H1 (cell line): Measurements from ENCODE around the gene CD96. TPM values are rescaled to one million over a fixed set of nuclear protein-coding genes. Genes with fewer than 3 reads are reported as not detected.

ENCODE experiments used
- CTCF ChIA-PET: fragments of 300-600 bp; sonication (Branson Sonifier 250); formaldehyde crosslinking; loops from one replicate; lab custom pipeline; 2021; ENCODE audit not compliant: partially characterized antibody; lab: Charles Lee
- POLR2A ChIA-PET: fragments of 300-600 bp; sonication (Branson Sonifier 250); formaldehyde crosslinking; loops from one replicate; lab custom pipeline; 2021; ENCODE audit warnings: inconsistent platforms; ENCODE audit not compliant: partially characterized antibody; lab: Charles Lee
- DNase-seq, 2 experiments: peaks; one replicate each; pipeline versions ENCODE4 v3.0.0 to v3.0.0-alpha.2; 2010 to 2022; ENCODE audit warnings: low spot score in 2 of 2, low read depth in 1 of 2, mixed read lengths in 1 of 2
- FAIRE-seq: peaks from 2 replicates; lab custom pipeline; 2011; peaks lifted over from hg19 to GRCh38; lab: Jason Lieb, UNC
- H2AFZ ChIP-seq: 2 replicates; pipeline ENCODE4 v1.8.1; 2012; ENCODE audit warnings: low read length, inconsistent platforms
- H2AK5ac ChIP-seq: 2 replicates; pipeline ENCODE4 v1.6.1; 2013; ENCODE audit warnings: low read depth, low read length
- H2BK120ac ChIP-seq: replicated peaks from 2 replicates; pipeline ENCODE3; 2013; ENCODE audit warnings: low read depth, low read length, inconsistent platforms
- H2BK12ac ChIP-seq: 2 replicates; pipeline ENCODE4 v1.6.1; 2013; ENCODE audit warnings: low read depth, low read length
- H2BK15ac ChIP-seq: 2 replicates; pipeline ENCODE4 v1.6.1; 2013; ENCODE audit warnings: low read length
- H2BK20ac ChIP-seq: 2 replicates; pipeline ENCODE4 v1.6.1; 2013; ENCODE audit warnings: low read length
- H2BK5ac ChIP-seq: 2 replicates; pipeline ENCODE4 v1.6.1; 2013; ENCODE audit warnings: low read depth, low read length
- H3K14ac ChIP-seq: 2 replicates; pipeline ENCODE4 v1.6.1; 2013; ENCODE audit warnings: inconsistent platforms; ENCODE audit not compliant: insufficient read length
- H3K18ac ChIP-seq: 2 replicates; pipeline ENCODE4 v1.6.1; 2013; ENCODE audit warnings: low read length; ENCODE audit errors: extremely low read depth
- H3K23ac ChIP-seq: 2 replicates; pipeline ENCODE4 v1.6.1; 2013; ENCODE audit warnings: inconsistent platforms; ENCODE audit not compliant: insufficient read length
- H3K23me2 ChIP-seq: 2 replicates; pipeline ENCODE4 v1.6.1; 2013; ENCODE audit warnings: low read depth, low read length
- H3K27ac ChIP-seq: 2 replicates; pipeline ENCODE4 v1.6.1; 2011; ENCODE audit warnings: low read depth, low read length, inconsistent platforms
- H3K27me3 ChIP-seq, 4 experiments: replicated peaks in 1 of 4; 1 replicate in 1 of 4; 2 replicates in 3 of 4; pipeline versions ENCODE4 v1.6.1 to v1.8.1; 2011 to 2013; ENCODE audit warnings: low read length in 3 of 4, mild to moderate bottlenecking in 3 of 4, inconsistent platforms in 2 of 4, mixed read lengths in 2 of 4, moderate library complexity in 1 of 4; ENCODE audit not compliant: control insufficient read depth in 3 of 4, insufficient read depth in 3 of 4; ENCODE audit errors: extremely low read depth in 1 of 4
- H3K36me3 ChIP-seq, 4 experiments: 2 replicates each; pipeline versions ENCODE4 v1.6.1 to v1.8.1; 2011 to 2013; ENCODE audit warnings: mild to moderate bottlenecking in 4 of 4, low read length in 3 of 4, moderate library complexity in 2 of 4, control low read depth in 1 of 4, inconsistent platforms in 1 of 4; ENCODE audit not compliant: insufficient read depth in 4 of 4, control insufficient read depth in 2 of 4
- H3K4ac ChIP-seq: replicated peaks from 2 replicates; pipeline ENCODE3; 2013; ENCODE audit warnings: low read length, low read depth, mixed read lengths, inconsistent platforms; ENCODE audit not compliant: insufficient read length
- H3K4me1 ChIP-seq, 4 experiments: replicated peaks in 1 of 4; 1 replicate in 1 of 4; 2 replicates in 3 of 4; pipeline versions ENCODE4 v1.6.1 to v1.8.1; 2011 to 2013; ENCODE audit warnings: low read length in 3 of 4, inconsistent platforms in 2 of 4, mixed read lengths in 1 of 4; ENCODE audit not compliant: insufficient read depth in 4 of 4, control insufficient read depth in 3 of 4
- H3K4me2 ChIP-seq, 2 experiments: 2 replicates each; pipeline versions ENCODE4 v1.6.1 to v1.8.1; 2011 to 2013; ENCODE audit warnings: low read depth in 2 of 2, low read length in 2 of 2, control low read depth in 1 of 2, inconsistent platforms in 1 of 2, mild to moderate bottlenecking in 1 of 2; ENCODE audit not compliant: insufficient read depth in 1 of 2
- H3K4me3 ChIP-seq, 4 experiments: fragments of 200-600, 300-600 bp in 1 of 4; sonication (generic), shearing (Covaris generic), sonication (Bioruptor Twin) in 1 of 4; 2 replicates each; pipeline versions ENCODE4 v1.5.1 to v1.8.1; 2011 to 2016; ENCODE audit warnings: low read length in 4 of 4, low read depth in 3 of 4, control low read depth in 2 of 4, inconsistent platforms in 2 of 4, mild to moderate bottlenecking in 2 of 4, mixed read lengths in 1 of 4, moderate library complexity in 1 of 4; ENCODE audit not compliant: insufficient read depth in 2 of 4; ENCODE audit errors: extremely low read depth in 1 of 4
- H3K56ac ChIP-seq: replicated peaks from 2 replicates; pipeline ENCODE3; 2013; ENCODE audit warnings: low read depth, mild to moderate bottlenecking, mixed read lengths, low read length, inconsistent platforms; ENCODE audit not compliant: insufficient read length
- H3K79me1 ChIP-seq: 2 replicates; pipeline ENCODE4 v1.6.1; 2013; ENCODE audit warnings: low read depth, low read length, control low read depth
- H3K79me2 ChIP-seq, 2 experiments: 2 replicates each; pipeline versions ENCODE4 v1.6.1 to v1.8.1; 2012 to 2013; ENCODE audit warnings: low read length in 2 of 2, mild to moderate bottlenecking in 2 of 2, inconsistent platforms in 1 of 2; ENCODE audit not compliant: insufficient read depth in 2 of 2, control insufficient read depth in 1 of 2
- H3K9ac ChIP-seq, 4 experiments: replicated peaks in 1 of 4; 1 replicate in 1 of 4; 2 replicates in 3 of 4; pipeline versions ENCODE4 v1.6.1 to v1.8.1; 2011 to 2013; ENCODE audit warnings: low read depth in 3 of 4, low read length in 3 of 4, control low read depth in 2 of 4, mild to moderate bottlenecking in 2 of 4, moderate library complexity in 2 of 4, inconsistent platforms in 1 of 4; ENCODE audit errors: extremely low read depth in 1 of 4
- H3K9me3 ChIP-seq, 2 experiments: 2 replicates each; pipeline versions ENCODE4 v1.6.1 to v1.8.1; 2012 to 2013; ENCODE audit warnings: mild to moderate bottlenecking in 2 of 2, moderate library complexity in 2 of 2, control low read depth in 1 of 2, inconsistent platforms in 1 of 2, low read depth in 1 of 2, low read length in 1 of 2, mixed read lengths in 1 of 2; ENCODE audit not compliant: insufficient read depth in 2 of 2
- H4K20me1 ChIP-seq, 2 experiments: replicated peaks in 1 of 2; 2 replicates each; pipeline versions ENCODE3 to v1.8.1; 2011 to 2013; ENCODE audit warnings: inconsistent platforms in 2 of 2, low read length in 2 of 2, mild to moderate bottlenecking in 1 of 2; ENCODE audit not compliant: insufficient read depth in 2 of 2, control insufficient read depth in 1 of 2
- H4K5ac ChIP-seq: 2 replicates; pipeline ENCODE4 v1.6.1; 2013; ENCODE audit warnings: low read length, low read depth, mixed read lengths, inconsistent platforms; ENCODE audit not compliant: insufficient read length
- H4K8ac ChIP-seq: 2 replicates; pipeline ENCODE4 v1.8.0; 2013; ENCODE audit warnings: mild to moderate bottlenecking, moderate library complexity, low read length, inconsistent platforms; ENCODE audit not compliant: insufficient read depth; ENCODE audit errors: extremely low read depth
- H4K91ac ChIP-seq: replicated peaks from 2 replicates; pipeline ENCODE3; 2013; ENCODE audit warnings: low read length, mixed read lengths, inconsistent platforms; ENCODE audit not compliant: insufficient read length
- BRCA1 ChIP-seq: IDR thresholded peaks from 2 replicates; pipeline ENCODE4 v1.6.1; 2012; ENCODE audit warnings: low read depth, low read length, improper control_type of control experiment
- CBX5 ChIP-seq: fragments of 300-800, 300-1000 bp; sonication (generic); IDR thresholded peaks from 2 replicates; pipeline ENCODE4 v1.7.1; 2016; ENCODE audit warnings: antibody characterized with exemption, low read length, low read depth
- CHD2 ChIP-seq: IDR thresholded peaks from 2 replicates; pipeline ENCODE4 v1.6.1; 2012; ENCODE audit warnings: low read length, improper control_type of control experiment
- CTBP2 ChIP-seq: IDR thresholded peaks from 2 replicates; pipeline ENCODE4 v1.7.0; 2011; ENCODE audit warnings: borderline replicate concordance, mild to moderate bottlenecking, moderate library complexity, mixed read lengths, low read length; ENCODE audit not compliant: insufficient read depth, insufficient read length
- EZH2 ChIP-seq: fragments of 200-600 bp; sonication (generic); IDR thresholded peaks from 2 replicates; pipeline ENCODE4 v1.7.1; 2012; ENCODE audit warnings: low read depth, mild to moderate bottlenecking, moderate library complexity, low read length, inconsistent platforms; ENCODE audit not compliant: severe bottlenecking
- GABPA ChIP-seq: IDR thresholded peaks from 2 replicates; pipeline ENCODE4 v1.6.1; 2011; ENCODE audit warnings: mild to moderate bottlenecking, low read length, moderate library complexity, borderline replicate concordance; ENCODE audit not compliant: insufficient read depth
- HDAC6 ChIP-seq: IDR thresholded peaks from one replicate; pipeline ENCODE4 v1.7.1; 2012; ENCODE audit warnings: low read depth, mild to moderate bottlenecking, inconsistent platforms, low read length, moderate library complexity
- KDM5A ChIP-seq: fragments of 200-600 bp; IDR thresholded peaks from 2 replicates; pipeline ENCODE4 v1.7.1; 2012; ENCODE audit warnings: mild to moderate bottlenecking, low read length, inconsistent platforms, mixed read lengths
- PHF8 ChIP-seq: fragments of 200-600 bp; sonication (generic); conservative IDR thresholded peaks from 2 replicates; pipeline ENCODE4 v1.7.1; 2012; ENCODE audit warnings: low read depth, mild to moderate bottlenecking, inconsistent platforms, low read length, moderate library complexity
- RFX5 ChIP-seq: IDR thresholded peaks from 2 replicates; pipeline ENCODE4 v1.6.1; 2011; ENCODE audit warnings: low read depth, low read length, improper control_type of control experiment, borderline replicate concordance
- RXRA ChIP-seq: IDR thresholded peaks from 2 replicates; pipeline ENCODE4 v1.6.1; 2011; ENCODE audit warnings: low read depth, mild to moderate bottlenecking, low read length, moderate library complexity; ENCODE audit not compliant: insufficient read depth
- SP2 ChIP-seq: IDR thresholded peaks from 2 replicates; pipeline ENCODE4 v1.6.1; 2012; ENCODE audit warnings: mild to moderate bottlenecking, low read length, inconsistent platforms
- TCF12 ChIP-seq: IDR thresholded peaks from 2 replicates; pipeline ENCODE4 v1.6.1; 2011; ENCODE audit warnings: low read depth, mild to moderate bottlenecking, low read length
- WGBS, 2 experiments: shearing (Covaris generic) in 1 of 2; methylation state at CpG; one replicate each; pipeline versions ENCODE4 v1.1.6 to v1.1.7; 2013 to 2015; ENCODE audit warnings: low lambda C conversion rate in 2 of 2, mixed read lengths in 2 of 2, inconsistent platforms in 1 of 2, low coverage in 1 of 2, missing lambda C conversion rate in 1 of 2; ENCODE audit not compliant: insufficient replicate concordance in 2 of 2, insufficient coverage in 1 of 2, insufficient read length in 1 of 2; ENCODE audit errors: extremely low coverage in 1 of 2, missing lambda C conversion rate in 1 of 2; 5-methylcytosine and 5-hydroxymethylcytosine counted together
- polyA plus RNA-seq, 7 experiments: library from polyadenylated mRNA; depleted of rRNA in 3 of 7; stranded (reverse) in 5 of 7; unstranded in 2 of 7; fragments of >200 nt in 5 of 7; fragments of 200-250 nt in 2 of 7; gene quantifications; 1 replicate in 5 of 7; 2 replicates in 1 of 7; 4 replicates in 1 of 7; pipeline versions ENCODE4 v1.2.1 to v1.2.3, GENCODE V29; 2011 to 2013; ENCODE audit warnings: missing spikeins in 2 of 7, mixed read lengths in 2 of 7
- total RNA-seq: library from RNA; stranded (reverse); fragmentation: NEBNext Ultra II Directional; extraction: Animal tissue kit (Norgen Biotek cat#: 25700); gene quantifications from 2 replicates; pipeline ENCODE4 v1.2.1, GENCODE V29; 2021
- TF ChIP-seq, protein P1 (sequence below): IDR thresholded peaks from 2 replicates; pipeline ENCODE4 v1.6.1; 2011; ENCODE audit warnings: low read depth, mild to moderate bottlenecking, low read length; ENCODE audit not compliant: insufficient read depth

CD96 gene
- total and polyA plus RNA-seq, 2 of the 8 experiments (the other 6 are each of a cell fraction or from before 2014, with no cell fraction given) = not detected

GRCh38 chr3:111534701-111535100 lies 7.3 kb upstream of the CD96 start:
- no peak overlapping the region for H3K56ac ChIP-seq
- H2AFZ ChIP-seq = no peak overlapping the region
- ChIA-PET CTCF (interaction anchor here (0.7 to 2.6 kb wide), 4 partner anchors 12 to 361 kb away, joined by 3 to 14 read pairs (median 3); no protein-coding TSS in a partner anchor), POLR2A (interaction anchor here (1.5 kb wide), 1 partner anchor 565 kb away, joined by 3 read pairs; no protein-coding TSS in a partner anchor)
- H4K91ac ChIP-seq = no peak overlapping the region
- H2BK15ac ChIP-seq = no peak overlapping the region
- no peak overlapping the region for H3K4me3 ChIP-seq
- H3K36me3 ChIP-seq = no peaks in the 10 kb centered on the region
- H3K79me2 ChIP-seq = no peaks in the 10 kb centered on the region
- H2BK20ac ChIP-seq = no peak overlapping the region
- H3K27ac ChIP-seq = no peak overlapping the region
- H3K79me1 ChIP-seq = no peaks in the 10 kb centered on the region
- no peak overlapping the region for H2BK5ac ChIP-seq
- no peaks in the 10 kb centered on the region for H3K27me3 ChIP-seq
- 90% methylated on average over 4 of the region's 4 CpGs; no CpG with 5 or more reads in 1 of the 2 experiments for WGBS, 2 experiments
- no peaks in the 10 kb centered on the region for H3K23me2 ChIP-seq
- DNase-seq (no peak), FAIRE-seq (no peak)
- H2BK12ac ChIP-seq = no peak overlapping the region
- no peaks in the 10 kb centered on the region for H3K9me3 ChIP-seq
- no peak overlapping the region for H3K9ac ChIP-seq
- H2BK120ac ChIP-seq = no peak overlapping the region
- no peak overlapping the region for H4K5ac ChIP-seq
- no peak overlapping the region for H4K8ac ChIP-seq
- no peaks in the 10 kb centered on the region; a peak in 1 of 7 replicates for H3K4me1 ChIP-seq
- no peak overlapping the region for H3K18ac ChIP-seq
- H3K4me2 ChIP-seq = no peak overlapping the region
- no peaks in the 10 kb centered on the region for H4K20me1 ChIP-seq
- no peak overlapping the region for H3K14ac ChIP-seq
- no peak overlapping the region for H2AK5ac ChIP-seq
- no peak overlapping the region for H3K4ac ChIP-seq
- no peak overlapping the region for H3K23ac ChIP-seq
- TF ChIP-seq KDM5A (no peak), BRCA1 (no peak), TCF12 (no peak), CHD2 (no peak), PHF8 (no peak), RFX5 (no peak), SP2 (no peak), RXRA (no peak), GABPA (no peak), CTBP2 (no peak), CBX5 (no peak), HDAC6 (no peak), EZH2 (no peak)
- TF ChIP-seq, protein P1, sequence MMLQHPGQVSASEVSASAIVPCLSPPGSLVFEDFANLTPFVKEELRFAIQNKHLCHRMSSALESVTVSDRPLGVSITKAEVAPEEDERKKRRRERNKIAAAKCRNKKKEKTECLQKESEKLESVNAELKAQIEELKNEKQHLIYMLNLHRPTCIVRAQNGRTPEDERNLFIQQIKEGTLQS = no peak
